ENCODE results near the gene CDK8.
"Not testable (repeated sequence)": the region's sequence is repeated elsewhere in the genome, so short reads cannot be mapped to it uniquely, and the experiment has no call there.

CDK8 gene

DNA sequence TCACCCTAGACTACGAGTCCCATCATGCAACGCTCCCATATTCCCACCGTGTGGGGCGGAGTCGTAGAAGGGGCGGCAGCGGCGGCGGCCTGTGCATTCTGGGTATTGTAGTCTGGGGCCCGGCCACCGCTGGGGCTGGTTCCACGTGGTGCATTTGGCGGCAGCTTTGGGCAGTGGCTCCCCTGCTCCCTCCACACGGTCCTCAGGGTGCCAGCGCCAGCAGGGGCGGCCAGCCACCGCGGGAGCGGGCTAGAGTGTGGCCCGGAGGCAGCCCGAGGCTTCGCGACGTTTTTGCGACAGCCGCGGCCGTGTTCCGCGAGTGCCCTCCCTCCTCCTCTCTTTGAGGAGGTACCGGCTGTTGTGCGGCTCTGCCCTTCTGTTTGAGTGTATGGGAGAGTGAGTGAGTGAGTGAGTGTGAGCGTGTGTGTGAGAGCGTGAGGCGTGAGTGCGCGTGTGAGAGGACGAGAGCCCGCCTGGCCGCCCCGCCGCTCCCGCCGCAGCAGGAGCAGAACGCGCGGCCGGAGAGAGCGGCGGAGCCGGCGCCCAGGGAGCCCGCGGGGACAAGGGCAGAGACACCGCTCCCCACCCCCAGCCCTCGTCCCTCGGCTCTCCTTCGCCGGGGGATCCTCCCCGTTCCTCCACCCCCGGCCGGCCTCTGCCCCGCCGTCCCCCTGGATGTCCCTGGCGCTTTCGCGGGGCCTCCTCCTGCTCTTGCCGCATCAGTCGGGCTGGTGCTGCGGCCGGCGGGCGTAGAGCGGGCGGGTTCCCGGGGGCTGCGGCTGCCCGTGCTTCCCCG is at the start of gene CDK8:
CDK8 (plus strand) TSS at position 343 of the 796 bp plus-strand sequence. CDS start 513 bp downstream, outside the sequence.
- peak; percentile 62 to 98 (median 92) for DNase-seq

DNA sequence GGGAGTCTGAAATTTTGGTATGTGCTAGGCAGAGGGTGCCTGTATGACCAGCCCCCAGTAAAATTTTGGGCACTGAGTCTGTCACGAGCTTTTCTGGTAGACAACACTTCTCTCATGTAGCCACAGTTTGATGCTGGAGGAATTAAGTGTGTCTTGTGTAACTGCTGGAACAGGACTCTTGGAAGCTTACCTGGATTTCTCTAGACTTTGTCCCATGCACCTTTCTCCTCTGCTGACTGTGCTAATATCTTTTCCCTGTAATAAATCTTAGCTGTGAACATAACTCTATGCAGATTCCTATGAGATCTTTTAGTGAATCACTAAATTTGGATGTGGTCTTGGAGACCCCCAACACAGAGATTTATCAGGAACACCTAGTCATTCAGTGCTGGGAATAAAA is 45.6 kb upstream of the CDK8 start:
- DNase-seq = no peak

DNA sequence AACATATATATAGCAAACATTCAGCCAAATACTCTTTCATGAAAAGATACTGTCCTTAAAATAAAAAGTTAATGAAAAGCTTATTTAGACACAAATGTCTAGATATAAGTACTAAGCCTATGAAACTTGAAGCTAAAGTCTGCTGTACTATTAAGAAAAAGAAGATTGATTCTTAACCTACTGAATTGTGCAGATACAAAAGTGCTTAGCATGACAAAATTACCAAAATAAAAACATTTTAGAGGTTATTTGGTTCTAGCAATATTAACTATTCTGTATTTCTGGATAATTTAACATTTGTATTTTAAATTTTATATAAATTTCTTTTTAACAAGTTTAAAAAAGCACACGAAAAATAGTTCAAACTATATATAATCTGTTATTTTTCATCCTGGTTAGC is 40.6 kb upstream of the CDK8 start:
- no peak for DNase-seq

DNA sequence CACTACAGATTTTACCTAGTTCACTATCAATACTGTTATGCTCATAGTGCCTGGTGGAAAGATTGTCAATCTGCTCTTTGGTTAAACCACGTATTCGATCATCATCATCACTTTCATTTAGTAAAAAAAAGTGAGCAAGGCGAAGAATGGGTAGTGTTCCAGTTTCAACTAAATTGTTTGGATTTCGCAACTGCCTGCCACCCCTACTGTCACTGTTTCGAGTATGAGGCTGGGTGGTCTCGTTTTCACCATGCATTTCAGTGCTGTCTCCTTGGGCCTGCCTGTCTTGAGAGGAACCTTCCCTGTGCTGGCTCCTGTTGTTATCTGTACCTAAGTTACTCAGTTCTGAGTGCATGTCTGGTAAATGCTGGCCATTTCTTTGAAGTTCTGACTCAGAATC is 39.9 kb upstream of the CDK8 start:
- DNase-seq = no peak

DNA sequence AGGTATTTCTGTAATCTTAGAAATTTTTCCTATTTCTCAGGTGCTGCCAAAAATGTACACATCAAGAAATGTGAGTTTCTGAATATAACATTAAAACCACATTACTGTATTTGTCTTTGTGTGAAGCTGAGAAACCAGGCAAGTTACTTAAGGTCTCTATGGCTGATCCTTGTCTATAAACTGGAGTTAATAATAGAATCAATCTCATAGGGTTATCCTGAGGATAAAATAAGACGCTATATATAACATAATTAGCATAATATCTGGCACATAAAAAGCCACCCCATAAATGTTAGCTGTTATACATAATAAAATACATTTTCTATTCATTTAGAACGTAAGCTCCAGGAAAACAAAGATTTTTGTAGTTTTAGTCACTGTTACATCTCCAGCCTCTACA is 37.9 kb upstream of the CDK8 start:
- DNase-seq = no peak

DNA sequence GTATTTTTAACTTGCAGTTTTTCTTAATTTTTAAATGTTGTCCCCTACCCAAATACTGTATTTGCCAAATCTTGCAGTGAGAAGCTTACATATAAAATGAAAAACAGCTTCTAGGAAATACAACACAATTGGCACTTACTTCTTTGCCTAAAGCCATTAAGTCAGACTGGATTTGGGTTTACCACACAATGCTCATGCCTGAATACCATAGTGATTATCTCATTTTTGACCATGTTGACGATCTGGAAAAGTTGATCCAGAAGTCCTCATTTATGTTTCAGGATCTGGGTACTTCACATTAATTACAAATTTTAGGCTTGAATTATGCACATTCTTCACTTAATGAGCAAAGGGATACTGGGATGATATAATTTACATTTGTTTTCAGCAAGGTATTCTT is 34.2 kb upstream of the CDK8 start:
- DNase-seq = no peak

DNA sequence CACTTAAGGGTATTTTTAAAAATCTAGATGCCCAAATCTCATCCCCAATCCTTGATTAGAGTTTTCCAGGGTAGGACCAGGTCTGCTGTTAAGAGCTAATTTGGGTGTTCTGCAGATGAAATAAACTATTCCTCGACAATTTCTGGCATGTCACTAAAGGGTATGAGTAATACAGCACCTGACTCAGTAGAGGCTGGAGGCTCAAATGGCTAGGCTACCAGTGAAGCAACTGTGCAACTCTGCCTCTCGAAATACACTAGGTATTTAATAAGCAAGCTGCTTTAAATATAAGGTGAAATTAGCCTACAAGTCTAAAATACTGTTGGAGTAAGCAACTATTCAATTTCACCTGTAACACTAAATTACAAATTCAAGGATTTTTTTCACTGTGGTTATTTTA is 33.4 kb upstream of the CDK8 start:
- no peak for DNase-seq

DNA sequence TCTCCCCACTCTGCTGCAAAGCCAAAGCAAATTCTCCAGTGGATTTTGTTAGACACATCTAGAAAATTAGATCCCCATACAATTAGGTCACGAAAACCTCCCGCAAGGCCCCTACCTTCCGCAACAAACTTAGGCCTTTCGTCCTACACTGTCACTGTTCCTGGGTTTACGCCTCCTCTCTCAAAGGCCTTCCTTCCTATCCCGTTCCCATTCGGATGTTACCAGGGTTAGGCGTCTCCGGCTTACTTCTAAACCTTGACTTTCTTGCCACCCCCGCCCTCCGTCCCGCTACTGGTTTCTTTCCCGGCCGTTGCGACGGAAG is 32.6 kb upstream of the CDK8 start:
- DNase-seq = no peak

DNA sequence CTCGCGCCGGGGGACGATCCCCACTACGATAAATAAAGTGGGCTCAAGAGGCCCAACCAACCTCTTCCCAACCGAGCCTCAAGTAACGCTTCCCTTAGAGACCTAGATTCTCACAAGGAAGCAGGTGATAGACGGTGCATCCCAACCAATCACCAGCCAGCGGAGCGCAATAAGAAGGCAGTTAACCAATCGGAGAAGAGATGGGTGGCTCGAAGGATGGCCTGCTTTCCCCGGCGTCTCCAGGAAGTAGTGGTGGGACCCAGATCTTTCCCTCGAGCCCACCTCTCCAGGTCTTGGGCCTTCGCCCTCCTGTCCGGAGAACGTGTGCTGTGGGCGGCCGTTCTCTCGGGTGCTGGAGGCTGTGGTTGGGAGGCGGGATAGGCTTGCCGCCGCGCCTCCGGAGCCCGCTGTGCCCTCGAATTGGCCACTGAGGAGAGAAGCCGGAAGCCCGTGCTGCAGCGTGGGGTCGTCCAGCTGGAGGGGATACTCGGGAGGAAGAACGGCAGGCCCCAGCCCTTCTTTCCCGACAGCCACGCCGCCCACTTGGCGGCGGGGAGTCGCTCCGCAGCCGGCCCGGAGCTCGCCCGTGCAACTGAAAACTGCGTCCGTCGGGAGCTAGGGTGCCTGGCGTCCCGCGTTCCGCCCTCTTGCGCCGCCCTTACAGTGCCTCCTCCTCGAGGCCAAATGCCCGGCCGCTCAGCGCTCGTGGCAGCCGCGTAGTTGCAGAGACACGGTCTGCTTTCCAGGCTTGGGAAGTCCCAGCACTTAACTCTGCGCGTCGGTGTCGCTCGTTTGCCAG is 32.0 kb upstream of the CDK8 start, which contains the start of gene RNF6:
RNF6 (minus strand) TSS at position 594 of the 799 bp plus-strand sequence. CDS start 2,665 bp downstream, outside the sequence.
- peak; percentile 42 to 95 (median 86) for DNase-seq

DNA sequence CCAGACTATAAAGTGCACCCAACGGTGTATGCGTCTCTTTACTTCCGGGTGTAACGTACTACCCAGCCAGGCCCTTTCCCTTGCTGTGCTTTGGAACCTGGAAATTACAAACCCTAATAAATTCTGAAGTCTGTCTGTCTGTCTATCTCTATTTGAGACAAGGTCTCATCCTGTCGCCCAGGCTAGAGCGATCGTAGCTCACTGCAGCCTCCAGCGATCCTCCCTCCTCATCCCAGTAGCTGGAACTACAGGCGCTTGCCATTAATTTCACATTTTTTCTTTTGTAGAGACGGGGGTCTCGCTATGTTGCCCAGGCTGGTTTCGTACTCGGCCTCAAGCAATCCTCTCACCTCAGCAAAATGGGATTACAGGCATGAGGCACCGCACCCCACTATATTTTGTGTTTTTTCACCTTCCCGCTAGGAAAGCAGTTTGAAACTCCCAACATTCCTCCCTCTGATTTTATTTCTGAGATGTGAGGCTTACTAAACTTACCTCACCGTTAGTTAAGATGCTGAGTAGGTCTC is 31.3 kb upstream of the CDK8 start:
- peak in 5 of 58 donors; percentile 52 to 85 (median 70) for DNase-seq

DNA sequence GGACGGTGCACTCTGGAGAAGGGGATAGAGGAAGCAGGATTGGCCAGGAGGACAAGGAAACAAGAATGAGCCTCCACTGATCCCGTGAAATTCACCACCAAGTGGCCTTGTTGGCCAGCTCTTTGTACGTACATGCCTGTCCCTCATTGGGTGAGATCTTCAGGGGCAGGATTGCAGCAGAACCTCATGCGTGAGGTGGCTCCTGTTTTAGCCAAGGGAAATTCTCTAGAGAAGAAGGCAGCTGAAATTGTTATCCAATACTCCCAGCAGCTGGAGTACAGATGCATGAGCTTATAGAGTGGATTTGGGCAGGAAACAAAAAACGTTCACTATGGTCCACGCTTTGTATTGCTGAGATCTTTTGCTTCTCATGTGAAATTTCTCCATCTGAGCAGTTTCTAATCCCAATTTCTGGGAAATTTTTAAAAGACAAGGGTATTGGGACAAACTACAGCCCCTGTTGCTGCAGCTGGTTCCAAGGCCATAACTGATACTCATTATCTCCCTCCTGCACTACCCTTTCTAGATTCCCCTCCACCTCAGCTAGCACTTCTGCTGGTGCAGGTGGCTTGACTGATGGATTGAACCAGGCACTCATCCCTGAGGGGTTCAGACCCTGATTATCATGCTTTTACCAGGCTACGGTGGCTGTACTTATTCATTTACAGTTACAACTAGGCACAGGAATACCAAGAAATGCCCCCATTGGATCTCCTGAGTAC is 27.9 kb upstream of the CDK8 start:
- DNase-seq = no peak

DNA sequence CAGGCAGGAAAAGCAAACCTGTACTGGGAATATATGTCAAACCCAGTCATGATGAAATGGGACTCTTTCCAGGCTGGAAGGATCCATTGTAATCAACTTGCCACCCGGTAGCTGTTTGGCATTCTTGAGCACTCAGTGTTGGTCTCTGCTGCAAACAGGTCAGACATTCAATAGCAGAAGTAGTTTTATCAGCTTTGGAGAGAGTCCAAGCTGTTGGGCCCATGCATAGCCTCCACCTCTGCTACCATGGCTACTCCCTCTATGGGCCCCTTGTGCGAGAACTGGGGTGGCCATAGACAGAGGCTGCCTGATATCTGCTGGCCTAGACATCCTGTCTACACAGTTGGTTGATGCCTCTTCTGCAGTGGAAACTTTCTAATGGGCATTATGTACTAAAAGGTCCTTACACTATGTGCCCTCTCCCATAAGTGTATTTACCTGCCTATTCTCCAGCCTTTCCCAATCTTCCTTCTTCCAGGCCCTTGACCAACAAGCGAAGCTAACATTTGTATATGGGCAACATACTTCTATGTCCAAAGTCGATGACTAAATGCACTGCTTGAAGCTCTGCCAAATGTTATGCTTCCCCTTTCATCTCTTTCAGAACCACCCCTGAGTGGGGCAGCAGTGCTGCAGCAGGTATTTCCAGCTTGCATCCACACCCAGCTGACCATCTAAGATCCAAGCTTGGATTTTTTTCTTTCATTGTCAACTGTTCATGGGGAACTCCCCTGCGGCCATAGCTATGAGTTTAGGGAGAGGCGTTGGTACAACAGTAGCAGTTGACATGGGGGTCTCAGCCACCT is 26.6 kb upstream of the CDK8 start:
- DNase-seq = no peak

DNA sequence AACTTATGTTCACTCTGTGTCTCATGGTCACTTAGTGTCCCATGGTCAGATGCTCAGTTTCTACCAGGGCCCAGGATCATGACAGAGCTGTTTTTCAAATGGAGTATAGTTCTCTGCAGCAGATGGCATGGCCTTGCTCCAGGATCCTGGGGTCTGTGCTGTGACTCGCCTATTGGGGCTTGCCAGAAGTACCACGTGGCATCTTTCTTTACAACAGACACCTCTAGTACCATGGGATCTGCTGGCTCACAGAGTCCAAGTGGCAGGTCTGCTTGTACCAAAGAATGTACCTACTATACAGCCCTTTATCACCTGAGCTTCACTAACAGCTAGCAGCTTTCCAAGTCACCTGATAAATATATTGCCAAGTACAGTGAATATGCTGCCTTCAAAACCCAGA is 25.8 kb upstream of the CDK8 start:
- DNase-seq = peak in 7 of 58 donors; percentile 1 to 19 (median 10)

DNA sequence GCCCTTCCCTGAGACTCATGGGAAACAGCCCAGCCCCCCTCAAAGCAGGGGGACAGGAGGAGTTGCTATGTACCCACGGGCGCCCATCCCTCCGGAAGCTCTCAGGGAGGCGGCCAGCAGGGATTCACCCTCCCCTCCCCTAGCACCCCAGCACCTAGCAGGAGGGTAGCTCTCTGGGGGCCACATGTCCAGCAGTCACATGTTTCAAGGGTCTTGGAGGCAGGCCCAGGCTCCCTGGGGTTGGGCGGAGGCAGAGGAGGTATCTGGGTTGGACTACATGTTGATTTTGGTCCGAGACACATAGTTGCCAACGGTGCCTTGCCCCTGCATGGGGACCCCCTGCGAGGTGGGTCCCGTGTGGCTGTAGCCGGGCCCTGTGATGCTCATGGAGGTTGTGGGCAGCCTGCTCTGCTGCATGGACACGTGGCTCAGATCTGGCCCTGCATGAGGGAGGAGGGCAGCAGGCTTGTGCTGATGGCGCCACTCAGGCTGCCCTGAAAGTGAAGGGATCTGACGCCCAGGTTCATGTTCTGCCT is 24.8 kb upstream of the CDK8 start:
- no peak for DNase-seq

DNA sequence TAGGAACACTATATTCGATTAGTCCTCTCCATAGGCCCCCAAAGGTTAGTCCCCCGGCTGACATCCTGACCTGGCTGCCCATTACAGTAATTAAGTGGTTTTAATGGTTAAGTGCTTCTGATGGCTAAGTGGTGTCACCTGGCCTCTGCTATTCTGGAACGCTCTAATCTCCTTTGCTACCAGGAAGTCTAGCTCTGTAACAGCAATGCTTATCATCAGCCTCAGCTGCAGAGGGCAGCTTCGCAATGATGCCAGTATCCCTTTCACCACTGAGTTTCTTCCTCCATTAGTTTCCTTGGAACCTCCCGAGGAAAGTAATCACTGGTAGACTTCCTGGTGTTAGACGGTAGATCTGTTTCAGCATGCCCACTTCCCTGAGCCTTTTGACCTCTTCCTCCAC is 23.2 kb upstream of the CDK8 start:
- DNase-seq = no peak

DNA sequence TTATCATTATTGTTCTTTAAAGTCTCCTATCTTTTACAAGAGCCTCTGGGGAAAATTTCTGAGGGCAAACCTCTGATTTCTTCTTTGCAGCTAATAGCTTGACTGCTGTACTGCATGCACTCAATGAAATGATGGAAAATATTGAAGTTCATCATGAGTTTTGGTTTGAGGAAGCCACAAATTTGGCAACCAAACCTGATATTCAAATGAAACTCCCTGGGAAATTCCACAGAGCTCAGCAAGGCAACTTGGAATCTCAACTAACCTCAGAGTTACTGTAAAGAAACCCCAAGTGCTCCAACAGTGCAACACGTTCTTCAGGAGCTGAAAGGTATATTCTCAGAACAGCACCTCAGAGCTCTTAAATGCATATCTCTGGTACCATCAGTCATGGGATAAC is 17.6 kb upstream of the CDK8 start:
- no peak for DNase-seq

DNA sequence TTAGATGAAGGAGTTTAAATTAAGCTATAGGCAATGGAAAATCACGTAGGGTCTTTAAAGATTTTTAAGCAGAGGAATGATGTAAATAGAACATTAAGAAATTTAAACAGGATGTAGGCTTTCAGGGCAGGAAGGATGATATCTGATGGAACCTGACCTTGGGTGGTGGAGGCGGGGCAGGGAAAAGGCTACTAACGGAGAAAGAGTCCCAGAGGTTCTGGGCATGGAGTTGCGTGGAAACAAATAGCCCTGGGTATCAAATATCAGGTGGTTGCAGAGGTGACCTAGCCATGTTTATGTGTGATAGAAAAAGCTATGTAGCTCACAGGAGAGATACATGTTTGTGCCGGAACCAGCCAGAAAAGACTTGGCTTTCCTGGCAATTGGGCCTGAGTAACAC is 7.8 kb upstream of the CDK8 start:
- DNase-seq = no peak

DNA sequence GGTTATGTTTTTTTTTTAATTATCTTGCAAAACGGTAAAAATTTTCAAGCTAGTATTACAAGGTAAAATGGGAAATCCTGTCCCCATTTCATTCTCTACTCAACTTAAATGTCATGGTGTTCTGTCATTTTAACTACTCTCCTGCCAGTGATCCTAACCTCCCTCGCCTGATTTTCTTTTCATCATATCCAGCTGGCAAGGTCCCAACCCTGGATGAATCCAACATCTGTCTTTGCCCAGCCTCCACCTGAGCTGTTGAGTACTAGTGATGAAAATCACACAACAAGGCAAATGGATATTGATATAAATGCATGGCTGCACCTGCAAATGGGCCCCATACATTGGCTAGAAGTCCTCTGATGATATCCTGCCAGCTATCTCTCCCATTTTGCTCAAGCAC is 6.9 kb upstream of the CDK8 start:
- DNase-seq = no peak

DNA sequence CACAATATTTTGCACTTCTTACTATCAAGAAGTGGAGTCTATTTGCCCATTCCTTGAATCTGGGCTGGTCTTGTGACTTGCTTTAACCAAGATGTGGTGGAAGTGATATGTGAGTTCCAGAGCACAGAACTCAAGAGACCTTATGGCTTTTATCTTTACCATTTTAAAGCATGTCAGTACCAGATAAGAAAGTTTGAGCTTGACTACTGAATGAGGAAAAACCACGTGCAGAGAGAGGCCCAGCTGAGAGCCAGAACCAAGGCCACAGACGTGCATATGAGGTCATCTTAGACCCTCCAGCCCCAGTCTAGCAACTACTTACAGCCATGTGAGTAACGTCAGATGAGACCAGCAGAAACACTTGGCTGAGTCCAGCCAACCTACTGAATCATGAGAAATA is 6.3 kb upstream of the CDK8 start:
- no peak for DNase-seq

DNA sequence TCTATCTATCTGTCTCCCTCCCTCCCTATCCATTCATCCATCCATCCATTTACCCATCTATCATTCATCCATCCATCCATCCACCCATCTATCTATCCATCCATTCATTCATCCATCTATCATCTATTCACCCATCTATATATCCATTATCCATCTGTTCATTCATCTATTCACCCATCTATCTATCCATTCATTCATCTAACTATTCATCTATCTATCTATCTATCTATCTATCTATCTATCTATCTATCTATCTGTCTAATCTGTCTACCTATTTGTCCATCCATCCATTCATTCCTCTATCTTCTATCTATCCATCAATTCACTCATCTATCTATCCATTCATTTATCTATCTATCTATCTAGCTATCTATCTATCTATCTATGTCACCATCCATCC is 4.4 kb upstream of the CDK8 start:
- no peak for DNase-seq

DNA sequence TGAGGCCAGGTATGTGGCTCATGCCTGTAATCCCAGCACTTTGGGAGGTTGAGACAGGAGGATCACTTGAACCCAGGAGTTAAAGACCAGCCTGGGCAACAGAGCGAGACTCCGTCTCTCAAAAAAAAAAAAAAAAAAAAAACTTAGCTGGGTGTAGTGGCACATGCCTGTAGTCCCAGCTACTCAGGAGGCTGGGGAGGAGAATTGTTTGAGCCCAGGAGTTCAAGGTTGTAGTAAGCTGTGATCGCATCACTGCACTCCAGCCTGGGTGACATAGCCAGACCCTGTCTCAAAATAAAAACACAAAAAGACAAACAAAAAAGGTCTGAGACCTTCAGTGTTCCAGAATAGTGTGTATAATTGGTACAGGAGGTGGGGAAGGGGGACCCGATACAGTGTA is 1.9 kb upstream of the CDK8 start:
- DNase-seq = not testable (repeated sequence)

All from anterior cingulate cortex (tissue), 58 donors.